Inflammatory macrophage treated with lipopolysaccharide for 4 hours (primary cell): Measurements from ENCODE around the gene CHAMP1.

Source experiments
- DNase-seq: peaks from one replicate; pipeline ENCODE4 v3.0.0-alpha.2; 2020

CHAMP1 gene, protein sequence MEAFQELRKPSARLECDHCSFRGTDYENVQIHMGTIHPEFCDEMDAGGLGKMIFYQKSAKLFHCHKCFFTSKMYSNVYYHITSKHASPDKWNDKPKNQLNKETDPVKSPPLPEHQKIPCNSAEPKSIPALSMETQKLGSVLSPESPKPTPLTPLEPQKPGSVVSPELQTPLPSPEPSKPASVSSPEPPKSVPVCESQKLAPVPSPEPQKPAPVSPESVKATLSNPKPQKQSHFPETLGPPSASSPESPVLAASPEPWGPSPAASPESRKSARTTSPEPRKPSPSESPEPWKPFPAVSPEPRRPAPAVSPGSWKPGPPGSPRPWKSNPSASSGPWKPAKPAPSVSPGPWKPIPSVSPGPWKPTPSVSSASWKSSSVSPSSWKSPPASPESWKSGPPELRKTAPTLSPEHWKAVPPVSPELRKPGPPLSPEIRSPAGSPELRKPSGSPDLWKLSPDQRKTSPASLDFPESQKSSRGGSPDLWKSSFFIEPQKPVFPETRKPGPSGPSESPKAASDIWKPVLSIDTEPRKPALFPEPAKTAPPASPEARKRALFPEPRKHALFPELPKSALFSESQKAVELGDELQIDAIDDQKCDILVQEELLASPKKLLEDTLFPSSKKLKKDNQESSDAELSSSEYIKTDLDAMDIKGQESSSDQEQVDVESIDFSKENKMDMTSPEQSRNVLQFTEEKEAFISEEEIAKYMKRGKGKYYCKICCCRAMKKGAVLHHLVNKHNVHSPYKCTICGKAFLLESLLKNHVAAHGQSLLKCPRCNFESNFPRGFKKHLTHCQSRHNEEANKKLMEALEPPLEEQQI

DNA sequence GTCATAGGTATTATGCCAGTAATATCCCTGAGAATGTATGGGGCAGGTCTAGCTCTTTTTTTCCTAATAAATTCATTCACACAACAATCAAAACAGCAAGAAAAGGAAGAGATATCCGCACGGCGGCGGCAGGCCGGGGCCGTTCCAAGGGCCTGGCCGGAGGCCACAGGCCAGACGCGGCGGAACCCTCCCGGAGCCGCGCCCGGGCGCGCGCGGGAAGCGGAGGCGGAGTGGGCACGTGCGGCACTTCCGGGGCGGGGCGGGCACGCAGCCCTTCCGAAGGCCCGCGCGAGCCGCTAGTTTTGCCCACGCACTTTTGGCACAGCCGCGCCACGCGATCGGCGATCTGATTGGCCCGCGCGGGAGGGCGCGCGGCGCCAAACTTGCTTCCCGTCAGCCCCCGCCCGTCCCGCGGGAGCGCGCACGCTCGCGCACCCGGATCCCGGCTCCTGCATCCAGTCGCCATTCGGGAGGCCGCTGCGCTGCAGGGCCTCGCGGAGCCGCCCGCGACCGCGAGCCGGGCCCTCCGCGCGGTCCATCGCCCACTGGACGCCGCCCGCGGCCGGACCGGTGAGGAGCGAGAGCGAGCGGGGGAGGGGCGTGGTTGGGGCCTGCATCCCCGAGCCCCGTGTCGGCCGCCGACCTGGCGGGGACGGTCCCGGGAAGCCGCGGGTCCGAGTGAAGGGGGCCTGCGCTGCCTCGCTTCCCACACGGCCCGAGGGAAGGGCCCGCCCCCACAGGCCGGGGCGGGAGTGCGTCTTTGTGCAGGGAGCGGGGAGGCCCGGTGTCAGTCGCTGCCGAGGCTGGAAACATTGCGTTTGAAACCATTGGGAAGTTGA lies at the start of gene CHAMP1:
Gene CHAMP1 (plus strand): TSS at position 430 of the 839 bp plus-strand sequence. CDS start 9,340 bp downstream, outside the sequence.
- peak; percentile 98 for DNase-seq

- no peak for DNase-seq
Measured at GRCh38 chr13:114264886-114265611, 49.3 kb upstream of the CHAMP1 start.

- no peak for DNase-seq
Measured at GRCh38 chr13:114266241-114266640, 48.1 kb upstream of the CHAMP1 start.

DNA sequence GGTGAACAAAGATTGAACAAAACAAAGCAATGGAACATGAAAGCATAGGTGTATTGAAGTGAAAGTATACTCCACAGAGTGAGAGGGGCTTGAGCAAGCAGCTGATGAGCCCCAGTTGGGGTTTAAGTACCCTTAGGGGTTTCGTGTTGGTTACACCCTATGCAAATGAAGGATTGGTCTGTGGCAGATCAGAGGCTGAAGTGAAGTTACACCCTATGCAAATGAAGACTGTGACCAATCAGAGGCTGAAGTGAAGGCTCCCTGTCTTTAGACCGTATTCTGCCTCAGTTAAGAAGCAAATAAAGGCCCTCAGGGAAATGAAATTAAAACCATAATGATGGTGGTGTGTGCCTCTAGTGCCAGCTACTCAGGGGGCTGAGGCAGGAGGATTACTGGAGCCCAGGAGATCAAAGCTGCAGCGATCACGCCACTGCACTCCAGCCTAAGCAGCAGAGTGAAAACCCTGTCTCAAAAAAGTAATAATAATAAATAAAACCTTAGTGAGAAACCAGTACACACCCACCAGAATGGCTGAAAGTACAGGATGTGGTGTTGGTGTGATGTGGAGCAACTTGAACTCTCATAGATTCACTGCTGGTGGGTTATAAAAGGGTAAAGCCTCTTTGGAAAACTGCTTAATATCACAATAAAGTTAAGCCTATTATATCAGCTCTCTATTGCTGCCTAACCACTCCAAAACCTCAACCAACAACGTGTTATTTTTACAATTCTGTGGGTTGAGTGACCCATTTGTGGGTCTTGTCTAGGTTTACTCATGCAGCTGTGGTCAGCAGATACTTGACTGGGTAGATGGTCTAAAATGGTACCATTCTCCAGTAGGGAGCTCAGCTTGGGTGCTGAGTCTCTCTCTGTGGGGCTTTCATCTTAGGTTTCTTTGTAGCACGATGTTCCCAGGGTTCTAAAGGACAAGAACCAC lies 45.7 kb upstream of the CHAMP1 start:
- no peak for DNase-seq

DNA sequence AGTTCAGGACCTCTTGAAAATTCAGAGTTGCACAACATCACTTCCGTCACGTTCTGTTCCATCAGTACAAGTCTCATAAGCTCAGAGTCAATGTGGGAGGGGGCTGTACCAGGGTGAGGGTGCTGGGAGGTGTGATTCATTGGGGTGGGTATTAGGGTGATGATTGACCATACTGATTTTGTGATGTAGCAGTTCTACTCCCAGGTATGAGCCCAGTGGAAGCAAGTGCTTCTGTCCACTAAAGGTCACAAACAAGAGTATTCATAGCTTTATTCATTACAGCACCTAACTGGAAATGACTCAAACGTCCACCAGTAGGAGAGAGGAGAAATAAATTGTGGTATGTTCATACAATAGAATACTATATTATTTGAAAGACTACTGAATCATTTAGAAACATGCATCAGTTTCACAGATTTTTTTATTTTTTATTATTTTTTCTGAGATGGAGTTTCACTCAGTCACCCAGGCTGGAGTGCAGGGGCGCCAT lies 45.0 kb upstream of the CHAMP1 start:
- no peak for DNase-seq

GRCh38 chr13:114272977-114273376 lies 41.3 kb upstream of the CHAMP1 start:
- DNase-seq, result no peak

DNA sequence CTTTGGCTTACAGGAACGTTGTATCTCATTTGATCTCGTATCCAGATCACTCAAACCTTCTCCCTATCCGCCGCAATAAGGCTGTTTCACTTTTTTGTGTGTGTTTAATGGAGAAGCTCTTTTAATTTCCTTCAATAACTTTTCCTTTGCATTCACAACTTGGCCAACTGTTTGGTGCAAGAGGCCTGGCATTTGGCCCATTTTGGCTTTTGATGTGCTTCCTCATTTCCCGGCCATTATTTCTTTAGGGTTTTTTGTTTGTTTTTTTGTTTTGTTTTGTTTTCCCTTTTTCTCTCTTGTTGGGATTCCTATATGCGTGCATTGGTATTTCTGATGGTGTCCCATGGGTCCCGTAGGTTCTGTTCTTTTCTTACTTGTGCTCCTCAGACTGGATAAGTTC lies 39.0 kb upstream of the CHAMP1 start:
- DNase-seq, result peak; percentile 30

GRCh38 chr13:114279146-114279545 lies 35.2 kb upstream of the CHAMP1 start:
- DNase-seq, result no peak

DNA sequence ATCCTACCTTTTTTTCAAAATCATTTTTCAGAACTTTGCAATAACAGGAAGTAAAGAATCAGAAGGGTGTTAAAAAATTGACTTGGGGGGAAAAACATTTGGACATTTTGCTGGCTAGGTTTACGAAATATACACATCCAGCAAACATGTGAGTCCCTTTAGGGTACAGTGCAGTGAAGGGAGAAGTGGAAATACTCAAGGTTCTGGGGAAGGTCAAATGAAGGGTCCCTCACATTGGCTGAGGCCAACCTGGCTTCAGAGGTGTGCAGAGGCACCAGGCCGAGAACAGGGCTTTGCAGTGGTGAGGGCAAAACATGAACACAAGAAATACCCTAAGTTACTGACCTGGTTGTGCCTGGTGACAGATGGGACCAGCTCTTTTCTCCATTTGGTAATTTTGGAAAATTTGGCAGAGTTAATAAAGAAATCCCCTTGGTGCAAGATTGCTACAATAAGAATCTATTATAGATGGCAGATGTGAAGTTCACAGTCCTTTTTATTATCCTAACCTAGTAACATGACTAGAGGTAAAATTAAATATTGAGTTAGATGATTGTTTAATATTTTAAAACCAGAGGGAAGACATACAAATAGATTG lies 34.4 kb upstream of the CHAMP1 start:
- DNase-seq, result peak; percentile 26

DNA sequence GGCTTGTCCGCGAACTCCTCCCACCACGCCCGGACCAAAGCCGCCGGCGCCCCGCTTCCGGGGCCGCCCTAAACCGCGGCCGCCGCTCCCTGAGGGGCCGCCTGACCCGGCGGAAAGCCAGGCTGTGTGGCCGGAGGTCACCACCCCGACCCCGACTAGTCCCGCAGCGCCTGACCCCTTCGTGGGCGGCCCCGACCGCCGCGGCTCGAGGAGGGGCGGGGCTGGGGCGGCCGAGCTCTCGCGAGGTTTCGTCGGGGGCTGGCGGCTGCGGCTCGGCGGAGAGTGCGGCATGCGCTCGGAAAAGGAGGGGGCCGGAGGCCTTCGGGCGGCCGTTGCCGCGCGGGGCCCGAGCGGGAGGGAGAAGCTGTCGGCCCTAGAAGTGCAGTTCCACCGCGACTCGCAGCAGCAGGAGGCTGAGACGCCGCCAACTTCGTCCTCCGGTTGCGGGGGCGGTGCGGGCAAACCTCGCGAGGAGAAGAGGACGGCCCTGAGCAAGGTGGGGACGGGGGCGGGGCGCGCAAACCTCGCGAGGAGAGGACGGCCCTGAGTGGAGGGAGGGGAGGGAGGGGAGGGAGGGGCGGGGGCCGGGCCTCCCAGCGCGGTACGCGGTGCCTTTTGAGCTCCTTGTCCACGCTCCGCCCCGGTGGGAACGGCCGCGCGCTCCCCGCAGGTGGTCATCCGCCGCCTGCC lies 32.8 kb upstream of the CHAMP1 start, which contains the start of gene UPF3A:
Gene UPF3A (plus strand): TSS at position 251 of the 690 bp plus-strand sequence. CDS start 39 bp downstream, at position 290.
- peak; percentile 93 for DNase-seq

GRCh38 chr13:114282041-114282670 lies 32.1 kb upstream of the CHAMP1 start:
- peak; percentile 70 for DNase-seq

DNA sequence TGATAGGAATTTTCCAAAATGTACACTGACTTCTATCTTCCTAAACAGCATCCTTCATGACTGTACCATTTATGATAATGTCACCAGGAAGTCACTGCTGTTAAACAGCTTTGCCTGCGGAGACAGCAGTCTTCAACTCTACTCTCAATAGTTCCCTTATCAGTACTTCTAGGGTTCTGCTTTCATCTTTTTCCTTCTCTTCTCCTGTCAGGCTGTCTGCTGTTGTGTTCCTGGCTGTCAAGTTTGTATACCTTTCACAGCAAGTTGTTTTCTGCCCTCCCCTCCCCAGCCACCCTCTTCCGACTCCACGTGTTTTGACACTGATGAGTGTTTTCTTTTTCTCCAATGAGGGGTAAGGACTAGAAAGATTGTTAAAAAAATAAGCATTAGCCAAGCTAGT lies 30.7 kb upstream of the CHAMP1 start:
- DNase-seq, result peak; percentile 10

GRCh38 chr13:114284680-114285079 lies 29.6 kb upstream of the CHAMP1 start:
- DNase-seq, result no peak

DNA sequence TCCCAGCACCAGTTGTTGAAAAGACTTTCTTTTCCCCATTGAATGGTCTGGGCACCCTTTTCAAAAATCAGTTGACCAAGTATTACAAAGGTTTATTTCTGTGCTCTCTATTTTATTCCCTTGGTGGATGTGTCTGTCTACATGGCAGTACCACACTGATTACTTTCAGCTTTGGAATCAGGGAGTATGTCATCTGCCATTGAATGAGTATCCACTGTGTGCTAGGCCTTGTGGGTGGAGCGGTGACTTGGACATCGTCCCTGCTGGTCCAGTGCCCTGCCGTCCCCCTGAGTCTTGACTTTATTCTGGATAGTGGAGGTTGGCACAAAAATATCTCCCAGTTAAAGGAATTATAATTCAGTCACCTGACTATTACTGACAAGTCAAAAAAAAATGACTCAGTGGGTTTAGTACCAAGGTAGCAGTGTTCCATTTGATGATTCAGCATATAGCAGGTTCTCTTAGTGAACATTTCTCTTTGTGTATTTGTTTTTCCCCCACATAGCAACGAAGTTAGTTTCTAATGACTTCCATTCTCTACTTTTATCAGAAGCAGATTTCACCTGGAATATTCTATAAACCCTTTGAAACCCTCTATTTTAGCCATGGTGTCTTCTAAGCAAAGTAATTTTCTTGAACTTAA lies 29.0 kb upstream of the CHAMP1 start:
- no peak for DNase-seq

GRCh38 chr13:114286808-114287207 lies 27.5 kb upstream of the CHAMP1 start:
- DNase-seq, result no peak

GRCh38 chr13:114288157-114288591 lies 26.1 kb upstream of the CHAMP1 start:
- DNase-seq, result no peak

DNA sequence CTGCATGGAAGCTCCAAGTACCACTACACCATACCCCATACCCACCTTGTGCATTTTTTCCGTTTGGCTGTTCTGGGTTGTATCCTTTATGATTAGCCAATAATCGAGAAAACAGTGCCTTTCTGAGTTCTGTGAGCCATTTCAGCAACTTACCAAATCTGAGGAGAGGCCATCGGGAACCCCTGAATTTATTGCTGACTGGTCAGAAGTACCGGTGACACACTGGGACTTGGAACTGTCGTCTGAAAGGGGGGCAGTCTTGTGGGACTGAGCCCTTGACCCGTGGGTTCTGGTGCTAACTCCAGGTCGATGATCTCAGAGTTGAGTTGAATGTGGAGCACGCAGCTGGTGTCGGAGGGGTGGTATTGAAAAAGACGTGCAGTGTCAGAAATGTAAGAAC lies 17.9 kb upstream of the CHAMP1 start:
- DNase-seq, result no peak

GRCh38 chr13:114296902-114297301 lies 17.4 kb upstream of the CHAMP1 start:
- DNase-seq, result no peak

DNA sequence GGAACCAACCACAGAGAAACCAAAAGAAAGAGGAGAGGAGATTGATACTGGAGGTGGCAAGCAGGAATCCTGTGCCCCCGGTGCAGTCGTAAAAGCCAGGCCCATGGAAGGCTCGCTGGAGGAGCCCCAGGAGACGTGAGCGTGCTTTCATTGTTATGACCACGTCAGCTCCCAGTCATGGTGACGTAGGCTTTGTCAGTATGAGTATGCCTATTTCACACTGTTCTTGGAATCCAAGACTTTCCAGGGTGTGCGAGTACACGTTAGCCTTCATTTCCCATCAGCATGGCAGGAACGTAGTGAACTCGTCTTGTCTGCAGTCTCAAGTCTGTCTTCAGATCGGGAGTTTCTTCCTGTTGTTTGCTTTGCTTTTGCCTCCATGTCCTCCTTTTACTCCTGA lies 15.4 kb upstream of the CHAMP1 start:
- no peak for DNase-seq
